Uterus (tissue), 2 donors: Measurements from ENCODE around the gene CRISPLD2.

Experiments
- CTCF ChIP-seq, 4 experiments: fragments of 200-600 bp in 2 of 4; fragments of 450-650 bp in 2 of 4; sonication (generic) in 2 of 4; IDR thresholded peaks; one replicate each; pipeline ENCODE4 v1.5.1; 2016 to 2019; ENCODE audit warnings: antibody characterized with exemption in 4 of 4, mild to moderate bottlenecking in 2 of 4, moderate library complexity in 1 of 4
- POLR2A ChIP-seq, 2 donors: fragments of 450-650 bp; IDR thresholded peaks; one replicate each; pipeline ENCODE4 v1.6.1; 2016; ENCODE audit warnings: antibody characterized with exemption in 2 of 2, mild to moderate bottlenecking in 1 of 2, moderate library complexity in 1 of 2

DNA sequence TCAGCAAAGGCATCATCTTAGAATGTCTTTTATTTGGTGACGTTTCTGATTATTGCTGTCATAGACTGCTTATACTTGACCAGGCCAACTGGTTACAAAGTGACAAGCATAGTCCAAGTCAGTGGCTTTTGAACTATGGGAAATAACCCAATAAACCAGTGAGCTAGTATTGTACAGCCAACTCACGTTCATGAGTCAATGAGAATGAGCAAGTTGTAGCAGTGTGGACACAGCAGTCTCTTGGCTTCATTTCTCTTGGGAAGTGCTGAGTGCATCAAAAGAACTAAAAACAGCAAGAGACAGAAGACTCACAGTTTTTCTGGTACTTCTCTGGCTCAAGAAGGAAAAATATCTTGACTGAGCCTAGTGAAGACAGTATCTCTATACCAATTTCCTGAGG lies 36.9 kb upstream of the CRISPLD2 start:
- TF ChIP-seq CTCF (IDR thresholded peaks at IDR 0.05) (no peak), POLR2A (IDR thresholded peaks at IDR 0.05) (no peak)
